Effector CD8-positive, alpha-beta T cell (primary cell): ENCODE measurements around the gene MED26.

Source experiments
- DNase-seq: peaks from one replicate; lab custom pipeline; 2025; lab: John Stamatoyannopoulos, UW

The MED26 gene

DNA sequence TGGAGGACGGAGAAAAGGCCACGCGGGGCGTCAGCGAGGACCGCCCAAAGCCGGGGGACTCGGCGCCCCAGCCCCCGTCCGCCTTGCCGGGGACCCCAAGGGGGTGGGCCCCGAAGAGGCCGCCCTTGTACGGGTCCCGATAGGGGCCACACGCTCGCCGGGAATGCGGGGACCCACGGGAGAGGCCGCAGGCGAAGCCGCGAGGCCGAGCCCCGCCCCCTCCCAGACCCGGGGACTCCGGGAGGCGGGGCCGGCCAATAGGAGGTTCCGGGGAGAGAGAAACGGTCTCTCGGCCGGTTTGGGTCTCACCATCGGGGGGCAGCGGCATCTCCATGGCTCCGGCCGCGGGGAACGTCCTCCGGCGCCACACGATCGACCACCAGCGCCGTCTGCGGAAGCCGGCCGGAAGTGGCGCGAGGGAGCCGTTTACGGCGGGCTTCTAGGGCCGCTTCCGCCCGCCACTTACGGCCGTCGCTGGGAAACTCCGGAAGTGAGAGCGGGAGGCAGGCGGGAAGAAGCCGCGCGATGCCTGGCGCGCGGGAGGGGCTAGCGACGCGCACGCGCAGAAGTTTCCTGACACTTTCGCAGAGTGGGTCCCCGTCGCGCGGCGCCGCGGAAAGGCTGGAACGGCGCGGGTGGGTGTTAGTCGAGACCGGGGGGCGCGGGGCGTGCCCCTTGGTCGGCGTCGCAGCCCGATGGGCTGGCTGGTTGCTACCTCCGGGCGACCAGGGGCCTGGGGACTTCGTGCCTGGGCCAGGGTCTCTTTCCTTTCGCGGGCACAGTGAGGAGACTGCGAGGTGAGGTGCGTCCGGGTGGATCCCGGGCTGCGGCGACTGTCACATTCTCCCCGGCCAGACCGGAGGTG lies 85.7 kb downstream of the MED26 start, which contains the start of gene CHERP:
CHERP (minus strand) TSS at position 393 of the 865 bp plus-strand sequence; CDS start at position 334, 59 bp downstream.
- peak; percentile 91 for DNase-seq

DNA sequence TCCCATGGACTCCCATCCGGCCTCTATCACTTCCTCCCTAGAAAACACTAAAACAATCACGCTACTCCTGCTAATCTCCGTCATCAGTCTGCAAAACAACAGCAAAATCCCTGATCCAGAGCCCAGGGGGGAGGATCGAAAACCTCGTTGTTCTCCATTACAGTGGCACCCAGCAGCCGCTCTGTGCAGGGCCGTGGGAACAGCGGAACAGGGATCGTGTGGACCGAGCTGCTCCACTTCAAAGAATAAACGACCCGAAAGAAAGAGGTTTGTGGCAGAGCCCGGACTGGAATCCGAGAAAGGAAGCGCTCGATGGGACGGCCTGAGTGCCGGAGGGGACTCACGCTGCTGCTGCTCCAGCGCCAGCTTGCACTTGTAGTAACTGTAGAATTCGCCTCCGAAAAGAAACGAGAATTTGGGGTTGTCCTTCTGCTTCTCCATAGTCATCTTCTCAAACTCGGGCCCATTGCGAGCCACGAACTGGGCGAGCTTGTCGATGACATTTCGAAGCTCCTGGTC lies 86.4 kb downstream of the MED26 start:
- DNase-seq = no peak

DNA sequence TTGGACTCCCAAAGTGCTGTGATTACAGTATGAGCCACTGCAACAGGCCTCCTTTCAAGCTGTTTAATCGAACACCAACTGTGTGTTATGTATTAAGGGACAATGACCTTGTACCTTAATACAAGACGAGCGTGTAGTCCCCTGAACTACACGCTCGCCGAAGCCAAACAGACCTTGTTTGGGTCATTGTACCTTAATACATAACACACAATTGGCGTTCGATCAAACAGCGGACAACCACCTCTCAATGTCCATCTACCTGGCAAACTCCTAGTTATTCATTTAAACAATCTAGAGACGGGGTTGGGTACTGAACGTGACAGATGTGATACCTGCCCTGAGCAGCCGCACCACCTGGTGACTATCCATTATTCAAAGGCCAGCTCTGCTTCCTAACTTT lies 87.1 kb downstream of the MED26 start:
- no peak for DNase-seq

DNA sequence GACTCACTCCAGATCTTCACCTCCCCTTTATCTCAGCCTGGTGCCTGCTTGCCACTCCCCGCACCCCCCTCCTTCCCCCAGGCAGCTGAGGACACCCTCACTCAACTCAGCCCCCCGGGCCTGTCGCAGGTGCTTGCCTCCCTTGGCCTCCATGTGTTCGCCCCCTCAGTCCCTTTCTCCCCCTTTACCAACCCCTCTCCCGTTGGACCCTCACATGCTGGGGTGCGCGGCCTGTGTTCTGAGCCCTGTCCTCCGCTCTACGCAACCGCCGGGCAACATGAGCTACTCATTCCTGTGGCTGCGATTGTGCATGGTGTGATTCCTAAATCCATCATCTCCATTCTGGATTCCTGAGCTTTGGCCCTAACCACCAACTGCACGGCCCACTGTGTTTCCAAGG lies 90.9 kb downstream of the MED26 start:
- no peak for DNase-seq

DNA sequence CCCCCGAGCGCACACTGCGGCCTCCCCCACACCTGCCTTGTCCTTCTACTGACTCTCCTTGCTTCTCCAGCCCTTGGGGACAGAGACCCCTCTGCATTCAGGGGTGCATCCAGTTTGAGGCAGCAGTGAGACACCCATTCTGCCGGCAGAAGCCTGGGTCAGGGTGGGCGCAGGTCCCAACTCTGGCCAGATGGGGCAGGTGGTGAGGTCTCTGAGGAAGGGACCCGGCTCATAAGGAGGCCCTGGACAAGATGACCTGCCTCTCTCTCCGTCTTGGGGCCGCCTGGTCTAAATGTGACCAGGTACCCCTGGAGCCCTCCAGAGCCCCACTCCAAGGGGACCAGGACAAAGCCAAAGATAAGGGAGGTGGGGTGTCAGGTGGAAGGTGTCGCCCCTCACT lies 91.9 kb downstream of the MED26 start:
- DNase-seq = no peak

DNA sequence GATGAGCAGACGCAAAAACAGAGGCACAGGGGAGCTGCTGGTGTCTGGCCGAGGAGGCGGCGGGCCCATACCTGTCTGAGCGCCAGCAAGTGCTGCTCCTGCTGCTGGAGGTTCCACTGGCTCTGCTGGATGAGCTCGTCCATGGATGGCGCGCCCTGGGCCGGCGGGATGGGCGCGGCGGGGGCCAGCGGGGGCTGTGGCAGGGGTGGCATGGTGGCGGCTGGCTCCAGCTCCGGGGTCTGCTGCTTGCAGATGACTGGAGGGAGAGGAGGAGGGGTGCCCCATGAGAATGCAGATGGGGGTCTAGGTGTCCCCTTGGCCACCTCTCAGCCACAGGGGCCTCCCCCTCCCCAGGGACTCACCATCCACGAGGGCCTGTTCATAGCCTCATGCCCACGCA lies 92.6 kb downstream of the MED26 start:
- DNase-seq = no peak

DNA sequence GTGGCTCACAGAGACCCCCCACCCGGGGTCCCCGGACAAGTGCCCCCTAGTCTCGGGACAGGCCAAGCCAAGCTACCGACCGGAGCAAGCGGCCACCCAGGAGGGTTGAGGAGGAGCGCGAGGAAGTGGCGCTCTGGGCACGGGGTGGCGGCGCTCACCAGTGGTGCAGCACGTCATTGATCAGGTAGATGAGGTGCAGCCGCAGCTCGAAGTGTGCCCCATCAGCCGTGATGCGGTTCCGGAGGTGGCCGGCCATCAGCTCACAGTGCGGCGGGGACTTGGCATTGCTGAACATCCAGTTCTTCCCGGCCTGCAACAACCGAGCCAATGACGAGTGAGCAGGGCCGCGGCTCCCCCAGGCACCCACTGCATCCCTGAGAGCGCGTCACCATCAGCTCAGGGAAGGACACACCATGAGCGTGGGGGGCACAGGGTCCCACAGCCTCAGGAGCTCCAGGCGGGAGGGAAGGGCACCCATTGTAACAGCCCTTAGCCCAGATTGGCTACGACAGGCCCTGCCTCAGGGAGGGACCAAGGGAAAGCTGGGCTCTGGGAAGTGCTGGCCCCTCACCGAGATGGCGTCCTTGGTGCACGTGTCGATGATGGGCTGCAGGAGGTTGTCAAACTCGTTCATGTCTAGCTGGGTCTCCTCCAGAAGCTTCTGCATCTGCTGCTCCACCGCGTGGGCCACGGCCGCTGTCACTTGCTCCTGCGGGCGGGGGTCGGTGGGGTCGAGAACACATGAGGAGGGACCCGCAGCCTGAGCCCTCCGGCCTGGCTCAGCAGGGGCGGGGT lies 95.4 kb downstream of the MED26 start:
- DNase-seq = no peak

DNA sequence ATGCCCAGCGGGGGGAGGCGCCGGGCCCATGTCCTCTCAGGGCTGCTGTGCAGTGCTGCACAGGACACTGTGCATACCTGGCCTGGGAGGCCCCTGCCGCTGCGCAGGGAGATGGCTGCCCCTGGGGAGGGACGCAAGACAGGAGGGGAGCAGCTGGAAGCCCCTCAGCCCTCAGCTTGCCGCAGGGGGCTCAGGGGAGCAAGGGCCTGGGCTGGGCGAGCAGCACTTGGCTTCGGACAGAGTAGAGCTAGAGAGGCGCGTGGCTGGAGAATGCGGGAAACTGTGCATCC lies 96.7 kb downstream of the MED26 start:
- no peak for DNase-seq

DNA sequence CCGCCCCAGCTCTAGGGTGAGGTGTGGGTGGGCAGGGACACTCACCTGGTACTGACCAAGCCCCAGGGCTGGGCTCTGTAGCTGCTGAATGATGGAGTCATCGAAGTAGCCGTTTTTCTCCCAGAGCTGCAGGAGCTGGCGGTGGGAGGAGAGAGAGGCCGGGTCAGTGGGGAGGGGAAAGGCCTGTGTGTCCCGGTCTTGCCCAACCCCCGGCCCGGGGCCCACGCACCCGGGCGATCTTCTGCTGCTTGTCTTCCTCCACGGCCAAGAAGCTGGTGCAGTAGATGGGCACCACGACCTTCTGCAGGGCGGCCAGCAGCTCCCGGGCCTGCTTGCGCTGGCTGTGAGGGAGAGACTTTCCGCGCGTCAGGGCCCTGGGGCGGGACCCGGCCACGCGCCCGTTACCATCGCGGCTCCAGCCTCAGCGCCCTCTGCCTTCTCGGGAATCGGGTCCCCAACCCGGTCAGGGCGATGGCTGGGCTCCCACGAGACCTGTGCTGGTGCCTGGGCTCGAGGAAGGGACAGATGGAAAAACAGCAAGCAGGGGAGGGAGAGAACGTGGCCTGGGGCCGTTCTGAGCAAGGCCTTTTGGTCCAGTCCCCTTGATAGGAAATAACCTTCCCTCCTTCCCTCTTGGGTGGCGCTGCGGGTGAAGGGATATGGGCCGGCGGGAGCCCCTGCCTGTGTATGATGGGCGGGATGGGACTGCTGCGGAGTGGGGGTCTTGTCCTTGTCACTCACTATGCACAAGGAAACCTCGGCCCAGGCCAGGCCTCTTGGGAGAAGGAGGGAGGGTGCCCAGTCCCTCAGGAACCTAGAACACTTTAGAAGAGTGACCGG lies 97.2 kb downstream of the MED26 start:
- DNase-seq = no peak

DNA sequence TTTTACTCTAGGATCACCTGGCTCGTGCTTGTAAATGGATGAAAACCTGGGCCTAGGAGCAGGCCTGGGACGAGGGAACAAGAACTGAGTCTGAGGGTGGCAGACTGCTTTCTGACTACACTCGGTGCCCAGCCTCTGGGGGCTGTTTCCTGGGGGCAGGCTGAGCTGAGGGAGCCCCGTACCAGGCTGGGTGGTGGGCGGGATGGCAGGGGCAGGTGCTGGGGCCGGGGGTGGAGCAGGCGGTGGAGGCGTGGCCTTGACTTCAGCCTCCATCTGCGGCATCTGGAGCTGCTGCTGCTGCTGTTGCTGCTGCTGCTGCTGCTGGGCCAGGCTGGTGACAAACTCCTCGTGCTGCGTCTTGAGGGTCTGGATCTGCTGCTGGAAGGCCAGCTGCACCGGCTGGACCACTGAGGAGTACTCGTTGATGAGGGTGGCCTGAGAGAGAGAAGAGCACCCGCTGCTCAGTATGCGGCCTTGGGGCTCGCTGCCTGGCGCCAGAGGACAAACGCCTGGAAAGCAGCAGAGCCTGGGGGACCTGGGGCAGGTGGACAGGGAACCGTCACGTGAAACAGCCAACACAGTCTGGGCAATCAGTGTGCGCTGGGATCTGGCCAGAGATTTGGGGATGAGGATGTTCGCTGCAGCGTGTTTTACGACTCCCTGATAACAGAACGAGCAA lies 98.4 kb downstream of the MED26 start:
- no peak for DNase-seq

DNA sequence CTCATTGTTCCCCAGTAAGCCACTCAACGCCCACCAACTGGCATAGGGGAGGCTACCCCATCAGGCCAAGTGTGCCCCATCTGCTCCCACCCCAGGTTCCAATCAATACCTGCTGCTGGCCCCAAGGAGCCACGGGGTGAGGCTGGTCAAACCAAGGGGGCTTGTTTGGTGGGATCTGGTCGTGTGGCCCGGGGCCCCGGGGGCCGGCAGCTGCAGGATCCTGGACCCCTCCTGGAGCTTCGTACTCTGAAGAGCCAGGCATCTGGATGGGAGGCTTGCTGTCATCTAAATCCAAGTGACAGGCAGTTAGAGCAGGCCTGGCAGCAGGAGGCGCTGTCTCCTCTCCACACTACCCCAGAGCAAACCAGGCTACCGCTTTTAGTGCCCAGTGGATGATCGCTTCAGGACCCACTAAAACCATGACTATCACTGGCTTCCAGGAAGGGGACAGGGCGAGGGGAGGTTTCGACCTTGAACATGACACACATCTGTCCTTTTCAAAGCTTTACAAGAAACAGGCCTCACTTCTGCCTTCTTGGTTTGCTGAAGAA lies 100.0 kb downstream of the MED26 start:
- peak; percentile 5 for DNase-seq

DNA sequence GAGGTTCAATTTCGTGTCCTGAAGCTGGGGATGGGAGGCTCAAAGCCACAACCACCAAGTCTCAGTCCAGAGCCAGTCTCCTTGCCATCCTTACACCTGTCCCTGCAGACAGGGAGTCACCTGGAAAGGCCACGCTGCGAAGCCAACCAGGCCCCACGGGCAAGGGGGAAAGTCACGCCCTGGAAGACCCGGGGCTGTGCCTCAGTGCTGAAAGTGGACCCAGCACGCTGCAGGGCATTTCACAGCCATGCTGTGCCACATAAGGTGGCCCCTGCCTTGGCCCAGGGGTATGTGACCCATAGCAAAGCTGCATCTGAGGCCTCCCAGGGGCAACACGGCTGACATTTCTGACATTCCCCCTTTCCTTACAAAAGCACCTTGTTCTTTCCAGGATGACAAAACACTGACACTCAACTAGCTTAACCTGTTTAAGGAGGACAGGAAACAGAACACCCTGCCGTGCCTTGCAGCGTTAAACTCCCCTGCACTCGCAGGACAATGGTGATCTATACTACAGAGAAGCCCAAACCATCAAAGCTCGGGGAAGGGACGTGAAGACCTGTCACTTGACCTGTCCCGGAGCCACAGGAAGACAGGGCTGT lies 100.6 kb downstream of the MED26 start:
- no peak for DNase-seq

DNA sequence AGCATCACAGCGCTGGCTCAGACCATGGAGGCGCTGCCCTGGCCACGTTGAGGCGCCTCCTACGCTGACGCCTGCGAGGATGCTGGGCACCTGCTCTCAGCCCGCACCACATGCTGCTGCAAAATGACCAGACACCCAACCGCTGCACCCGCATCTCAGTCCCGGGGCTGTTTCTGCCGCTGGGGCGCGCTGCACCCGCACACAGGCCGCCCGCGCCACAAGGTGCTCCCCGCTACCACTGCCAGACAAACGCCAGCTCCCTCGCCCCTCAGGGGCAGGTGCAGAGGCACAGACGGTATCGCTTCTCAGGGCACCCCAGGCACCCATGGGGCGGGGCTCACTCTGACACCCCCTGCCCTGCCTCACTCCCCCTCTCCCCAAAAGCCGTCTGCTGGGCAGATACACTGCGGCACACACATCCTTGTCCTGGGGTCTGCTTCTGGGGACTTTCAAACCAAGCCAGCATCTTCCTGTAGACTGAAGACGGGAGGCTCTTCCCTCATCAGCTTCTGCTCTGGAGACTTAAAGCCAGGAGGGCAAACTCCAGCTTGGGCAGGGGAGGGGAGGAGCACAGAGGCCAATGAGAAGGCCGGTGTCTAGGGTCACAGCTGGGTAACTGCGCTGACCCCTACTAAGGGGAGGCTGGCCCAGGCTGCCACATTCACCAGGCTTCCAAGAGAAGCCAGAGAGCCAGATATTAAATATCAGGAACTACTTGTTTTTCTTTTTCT lies 102.1 kb downstream of the MED26 start:
- no peak for DNase-seq

DNA sequence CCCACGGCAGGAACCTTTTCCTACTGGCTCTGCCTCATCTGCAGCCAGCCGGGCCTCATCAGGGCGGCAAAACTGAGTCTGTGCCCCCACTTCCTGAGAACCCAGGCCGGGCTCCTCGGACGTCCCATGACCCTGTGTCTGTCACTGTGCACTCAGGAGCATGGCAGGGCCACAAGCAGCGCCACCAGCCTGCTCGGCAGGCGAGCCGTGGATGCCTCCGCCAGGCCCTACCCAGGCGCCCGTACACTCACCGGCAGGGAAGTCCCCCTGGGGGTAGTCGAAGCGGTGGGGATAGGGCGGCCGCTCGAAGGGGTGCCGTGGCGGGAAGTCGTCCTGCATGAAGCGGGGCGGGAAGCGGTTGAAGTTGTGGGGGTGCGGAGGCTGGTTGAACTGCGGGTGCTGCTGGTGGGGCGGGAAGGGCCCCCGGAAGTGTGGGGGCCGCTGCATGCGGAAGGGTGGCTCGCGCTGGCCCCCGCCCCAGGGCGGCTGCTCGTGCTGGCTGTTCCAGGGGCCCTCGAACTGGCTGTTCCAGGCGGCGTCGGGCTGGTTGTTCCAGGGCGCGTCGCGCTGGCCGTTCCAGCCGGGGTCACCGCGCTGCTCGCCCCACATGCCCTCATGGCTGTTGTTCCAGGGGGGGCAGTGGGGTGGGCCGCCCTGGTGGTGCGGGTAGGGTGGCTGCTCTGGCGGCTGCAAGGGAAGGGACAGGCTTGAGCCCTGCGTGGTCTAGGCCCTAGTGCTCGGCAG lies 102.8 kb downstream of the MED26 start:
- no peak for DNase-seq
